Naive thymus-derived CD8-positive, alpha-beta T cell (primary cell): ENCODE results near the gene BAIAP3. TPM values are rescaled to one million over a fixed set of nuclear protein-coding genes. Genes with fewer than 3 reads are reported as not detected.
A peak's percentile ranks its signal among the peaks of the same experiment; 100 is the strongest.

ENCODE experiments used
- ATAC-seq, 2 donors: fragments of 150-1000 bp; cut with Tn5 transposase in 1 of 2; sonication (Bioruptor Pico), chemical (Tn5 transposase) in 1 of 2; 1 replicate in 1 of 2; 2 replicates in 1 of 2; pipeline ENCODE4 v1.10.0; 2021; ENCODE audit warnings: mild to moderate bottlenecking in 2 of 2, moderate library complexity in 2 of 2
- POLR2A ChIA-PET: fragments of 350-600 bp; sonication (Branson Sonifier 250); formaldehyde crosslinking; loops from one replicate; lab custom pipeline; 2021; ENCODE audit warnings: antibody characterized with exemption; lab: Charles Lee
- DNase-seq, 10 donors: peaks; one replicate each; pipeline versions ENCODE4 v3.0.0 to v3.0.0-alpha.2; 2020 to 2022
- H3K27ac Mint-ChIP-seq, 10 donors: one replicate each; pipeline ENCODE4 v1.8.0; 2020 to 2022; ENCODE audit warnings: mild to moderate bottlenecking in 10 of 10, mixed read lengths in 10 of 10, moderate library complexity in 4 of 10, inconsistent platforms in 1 of 10
- H3K27me3 Mint-ChIP-seq, 5 donors: one replicate each; pipeline ENCODE4 v1.8.0; 2021 to 2022; ENCODE audit warnings: mixed read lengths in 5 of 5
- H3K36me3 Mint-ChIP-seq, 3 donors: one replicate each; pipeline ENCODE4 v1.8.0; 2020 to 2022; ENCODE audit warnings: mixed read lengths in 3 of 3, mild to moderate bottlenecking in 2 of 3, inconsistent platforms in 1 of 3
- H3K4me1 Mint-ChIP-seq, 4 donors: one replicate each; pipeline ENCODE4 v1.8.0; 2021 to 2022; ENCODE audit warnings: mixed read lengths in 4 of 4
- H3K4me3 Mint-ChIP-seq, 10 donors: one replicate each; pipeline ENCODE4 v1.8.0; 2020 to 2022; ENCODE audit warnings: mild to moderate bottlenecking in 10 of 10, mixed read lengths in 10 of 10, moderate library complexity in 6 of 10, inconsistent platforms in 1 of 10
- H3K9me3 Mint-ChIP-seq, 9 donors: one replicate each; pipeline ENCODE4 v1.8.0; 2020 to 2022; ENCODE audit warnings: mixed read lengths in 9 of 9, mild to moderate bottlenecking in 3 of 9, inconsistent platforms in 1 of 9, moderate library complexity in 1 of 9
- polyA plus RNA-seq, 3 donors: library from polyadenylated mRNA; unstranded; fragments of 300-500 nt; fragmentation: Illumina TruSeq; gene quantifications; one replicate each; pipeline ENCODE4 v1.2.3, GENCODE V29; 2021
- total RNA-seq, 8 experiments: library from RNA in 2 of 8; stranded (reverse) in 2 of 8; gene quantifications; one replicate each; pipeline ENCODE4 v1.2.3 and lab custom pipeline; 2021 to 2026

BAIAP3 gene
- total and polyA plus RNA-seq, 5 experiments from 2014 or later, result 0.06 to 5.3 (median 1.5) TPM

DNA sequence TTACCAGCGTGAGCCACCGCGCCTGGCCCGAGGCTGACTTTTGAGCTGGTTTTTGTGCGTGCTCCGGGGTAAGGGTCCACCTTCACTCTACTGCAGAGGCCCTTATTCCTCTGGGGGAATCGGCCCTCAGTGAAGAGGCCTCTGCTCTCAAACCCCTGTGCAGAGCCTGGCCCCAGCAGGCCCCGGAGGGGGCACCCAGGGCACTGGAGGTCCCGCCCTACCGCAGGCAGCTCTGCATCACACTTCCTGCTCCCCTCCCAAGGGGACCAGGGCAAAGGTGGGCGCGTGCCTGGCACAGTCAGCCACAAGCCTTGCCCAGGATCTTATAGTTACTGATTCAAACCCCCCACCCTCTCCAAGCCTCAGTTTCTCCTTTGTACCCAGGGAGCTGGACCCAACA lies 27.6 kb upstream of the BAIAP3 start:
- H3K4me3 Mint-ChIP-seq, result peak overlapping the region; percentile 45 to 86 (median 68)
- no peak for ATAC-seq
- peak overlapping the region; percentile 80 to 98 (median 88) for H3K27ac Mint-ChIP-seq
- H3K36me3 Mint-ChIP-seq, result no peaks in the 10 kb centered on the region
- peak in 7 of 10 donors; percentile 17 to 70 (median 33) for DNase-seq
- no peaks in the 10 kb centered on the region for H3K9me3 Mint-ChIP-seq
- H3K27me3 Mint-ChIP-seq, result no peaks in the 10 kb centered on the region
- POLR2A ChIA-PET, result interaction anchor here (1.4 to 1.6 kb wide), 2 partner anchors 45 to 115 kb away, joined by 6 read pairs; partner anchors contain the start of gene UQCC4
- peaks cover 21 to 65% (median 48%) of the 10 kb centered on the region in 4 donors for H3K4me1 Mint-ChIP-seq

DNA sequence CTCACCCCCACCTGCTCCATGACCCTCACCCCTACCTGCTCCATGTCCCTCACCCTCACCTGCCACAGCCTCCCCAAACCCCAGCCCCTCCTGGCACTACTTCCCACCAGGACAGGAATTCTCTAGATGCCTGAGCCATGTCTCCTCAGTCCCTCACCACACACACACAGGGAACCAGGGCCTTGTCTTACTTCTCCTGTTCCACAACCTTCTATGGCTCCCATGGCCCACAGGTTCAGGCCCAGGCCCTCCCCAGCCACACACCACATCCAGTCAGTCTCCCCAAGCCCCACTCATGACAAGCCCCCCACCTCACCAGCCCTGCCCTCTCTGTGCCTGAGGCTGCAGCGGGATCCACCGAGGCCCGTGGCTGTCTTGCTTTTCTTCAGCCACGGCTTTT lies 27.1 kb upstream of the BAIAP3 start:
- no peak for ATAC-seq
- Mint-ChIP-seq H3K9me3 (no peaks in the 10 kb centered on the region), H3K4me1 (peaks cover 24 to 70% (median 52%) of the 10 kb centered on the region in 4 donors), H3K27ac (peak overlapping the region; percentile 80 to 98 (median 88)), H3K27me3 (no peaks in the 10 kb centered on the region), H3K36me3 (no peaks in the 10 kb centered on the region), H3K4me3 (peak overlapping the region; percentile 52 to 86 (median 68))
- DNase-seq, result no peak
- POLR2A ChIA-PET, result interaction anchor here (1.6 kb wide), 1 partner anchor 114 kb away, joined by 6 read pairs; the partner anchor contains the start of gene UQCC4

DNA sequence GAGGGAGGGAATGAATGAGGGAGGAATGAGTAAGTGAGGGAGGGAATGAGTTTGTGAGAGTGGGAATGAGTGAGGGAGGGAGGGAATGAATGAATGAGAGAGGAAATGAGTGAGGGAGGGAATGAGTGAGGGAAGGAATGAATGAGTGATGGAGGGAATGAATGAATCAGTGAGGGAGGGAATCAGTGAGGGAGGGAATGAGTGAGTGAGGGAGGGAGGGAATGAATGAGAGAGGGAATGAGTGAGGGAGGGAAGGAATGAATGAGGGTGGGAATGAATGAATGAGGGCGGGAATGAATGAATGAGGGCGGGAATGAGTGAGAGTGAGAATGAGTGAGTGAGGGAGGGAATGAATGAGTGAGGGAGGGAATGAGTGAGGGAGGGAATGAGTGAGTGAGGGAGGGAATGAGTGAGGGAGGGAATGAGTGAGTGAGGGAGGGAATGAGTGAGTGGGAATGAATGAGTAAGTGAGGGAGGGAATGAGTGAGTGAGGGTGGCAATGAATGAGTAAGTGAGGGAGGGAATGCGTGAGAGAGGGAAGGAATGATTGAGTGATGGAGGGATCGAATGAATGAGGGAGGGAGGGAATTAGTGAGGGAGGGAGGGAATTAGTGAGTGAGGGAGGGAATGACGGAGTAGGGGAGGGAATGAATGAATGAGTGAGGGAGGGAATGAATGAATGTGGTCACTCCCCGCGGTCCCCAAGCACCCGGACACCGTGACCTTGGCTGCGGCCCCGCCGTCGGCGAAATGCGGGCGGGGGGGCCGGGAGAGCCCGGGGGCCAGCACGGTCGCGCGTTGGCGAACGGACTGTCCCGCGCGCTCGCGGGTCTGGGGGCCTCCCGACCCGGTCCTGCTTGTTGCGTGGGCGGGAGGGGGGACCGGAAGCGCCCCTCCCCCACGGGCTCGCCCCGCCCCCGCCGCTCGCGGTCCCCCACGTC lies 25.1 kb upstream of the BAIAP3 start:
- peak overlapping the region; percentile 80 to 100 (median 100) for H3K27ac Mint-ChIP-seq
- DNase-seq (peak in 1 of 10 donors; percentile 19), ATAC-seq (no peak)
- peak overlapping the region; percentile 84 to 95 (median 89) for H3K4me3 Mint-ChIP-seq
- H3K36me3 Mint-ChIP-seq, result peaks cover 0 to 3% (median 0%) of the 10 kb centered on the region in 3 donors
- no peaks in the 10 kb centered on the region for H3K27me3 Mint-ChIP-seq
- H3K4me1 Mint-ChIP-seq, result peaks cover 23 to 75% (median 58%) of the 10 kb centered on the region in 4 donors
- POLR2A ChIA-PET, result interaction anchor here (0.6 to 1.8 kb wide), 16 partner anchors 9 to 613 kb away, joined by 3 to 17 read pairs (median 4); partner anchors contain the start of genes BAIAP3, MAPK8IP3, NUBP2 and SPSB3
- no peaks in the 10 kb centered on the region for H3K9me3 Mint-ChIP-seq

DNA sequence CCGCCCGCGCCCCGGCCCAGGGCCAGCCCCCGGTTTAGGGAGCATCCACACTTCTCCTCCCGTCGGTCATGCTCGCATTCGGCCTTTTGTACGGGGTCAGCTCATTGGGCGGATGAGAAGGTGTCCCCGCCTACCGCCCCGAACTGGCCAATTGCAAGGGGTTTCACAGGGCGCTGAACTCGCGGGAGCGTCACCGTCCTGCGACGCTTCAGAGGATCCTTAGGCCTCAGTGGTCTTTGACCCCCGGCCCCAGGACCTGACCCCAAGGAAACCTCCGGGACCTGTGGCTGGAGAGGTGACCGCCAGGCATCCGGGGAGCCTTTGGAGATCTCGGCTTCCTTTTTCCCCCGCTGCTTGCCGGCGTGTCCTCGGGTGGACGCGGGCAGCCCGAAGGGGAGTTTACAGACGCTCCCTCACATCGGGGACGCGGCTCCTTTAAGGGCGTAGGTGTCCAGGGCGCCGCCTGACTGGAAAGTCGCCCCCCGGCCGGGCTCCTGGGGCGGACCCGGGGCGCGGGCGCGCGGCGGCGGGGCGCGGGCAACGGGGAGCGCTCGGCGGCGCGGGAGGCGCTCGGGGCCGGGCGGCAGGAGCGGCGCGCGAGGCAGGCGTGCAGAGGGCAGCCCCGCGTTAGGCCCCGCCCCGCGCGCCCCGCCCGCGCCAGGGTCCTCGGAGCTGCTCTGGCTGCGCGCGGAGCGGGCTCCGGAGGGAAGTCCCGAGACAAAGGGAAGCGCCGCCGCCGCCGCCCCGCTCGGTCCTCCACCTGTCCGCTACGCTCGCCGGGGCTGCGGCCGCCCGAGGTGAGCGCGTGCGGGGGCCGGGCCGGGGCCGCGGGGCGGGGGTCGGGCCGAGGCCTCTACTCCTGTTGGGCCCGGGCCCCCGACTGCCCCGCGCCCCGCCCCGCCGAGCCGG lies 24.2 kb upstream of the BAIAP3 start, which contains the start of gene UBE2I:
Gene UBE2I, plus strand, starts transcription at position 660 of the 909 bp plus-strand sequence. CDS start 4,395 bp downstream, outside the sequence.
- peak within 1 kb of the TSS; percentile 98 to 100 (median 100) for H3K27ac Mint-ChIP-seq
- ATAC-seq (peak; percentile 67 to 68), DNase-seq (peak; percentile 90 to 100 (median 98))
- peaks cover 23 to 70% (median 59%) of the 10 kb centered on the region in 4 donors for H3K4me1 Mint-ChIP-seq
- H3K27me3 Mint-ChIP-seq, result no peaks in the 10 kb centered on the region
- POLR2A ChIA-PET, result interaction anchor here (0.6 to 1.8 kb wide), 23 partner anchors 8 to 846 kb away, joined by 3 to 17 read pairs (median 4); partner anchors contain the start of genes BAIAP3, MAPK8IP3, NUBP2 and SPSB3
- H3K4me3 Mint-ChIP-seq, result peak within 1 kb of the TSS; percentile 94 to 99 (median 98)
- peaks cover 0 to 10% (median 0%) of the 10 kb centered on the region in 3 donors for H3K36me3 Mint-ChIP-seq
- H3K9me3 Mint-ChIP-seq, result no peaks in the 10 kb centered on the region

DNA sequence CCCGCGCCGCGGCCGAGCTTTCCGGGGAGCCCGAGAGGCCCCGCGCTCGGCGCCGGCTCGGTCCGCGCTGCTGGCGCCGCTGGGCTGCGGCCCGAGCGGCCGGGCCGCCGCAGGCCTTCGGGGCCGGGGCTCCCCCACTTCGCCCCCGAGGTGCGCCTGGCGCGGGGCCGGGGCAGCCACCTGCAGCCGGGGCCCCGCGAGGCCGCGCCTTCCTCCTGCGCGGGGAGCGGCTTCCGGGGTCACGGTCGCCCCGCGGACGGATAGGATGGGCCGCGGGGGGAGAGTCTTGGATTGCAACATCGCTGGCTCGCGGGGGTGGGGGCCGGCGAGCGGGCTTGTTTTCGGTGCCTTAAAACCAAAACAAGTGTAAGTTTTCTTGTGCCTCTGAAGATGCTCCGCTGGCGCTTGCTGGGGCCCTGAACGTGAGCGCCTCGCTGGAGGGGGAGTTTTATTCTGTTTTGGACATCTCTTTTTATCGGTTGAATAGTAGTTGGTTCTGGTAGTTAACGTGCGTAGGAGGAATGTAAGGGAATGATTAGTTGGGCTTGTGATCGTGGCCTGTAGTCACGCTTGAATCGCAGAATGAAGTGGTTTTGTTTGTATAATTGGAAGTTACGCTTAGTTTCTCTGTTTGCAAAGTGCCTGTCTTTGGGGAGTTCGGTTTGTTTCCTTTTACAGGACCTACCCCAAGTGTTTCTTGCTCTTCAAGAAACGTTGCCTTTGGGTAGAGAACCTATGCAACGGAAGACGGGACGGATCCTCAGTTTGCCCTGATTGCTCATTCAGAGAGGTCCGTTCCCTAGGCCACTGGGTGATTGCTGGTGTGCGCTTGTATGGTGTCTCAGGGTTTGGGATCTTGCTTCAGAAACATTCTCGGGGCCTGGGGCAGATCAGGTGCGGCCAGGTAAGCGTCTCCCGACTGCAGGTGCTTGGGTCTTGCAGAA lies 23.3 kb upstream of the BAIAP3 start:
- POLR2A ChIA-PET, result interaction anchor here (0.6 to 1.8 kb wide), 13 partner anchors 9 to 845 kb away, joined by 3 to 17 read pairs (median 5); partner anchors contain the start of genes BAIAP3, TELO2, TRAF7 and UQCC4
- ATAC-seq (peak; percentile 24 to 54), DNase-seq (peak; percentile 44 to 71 (median 50))
- peak overlapping the region; percentile 94 to 99 (median 98) for H3K4me3 Mint-ChIP-seq
- H3K36me3 Mint-ChIP-seq, result peaks cover 0 to 19% (median 0%) of the 10 kb centered on the region in 3 donors
- peaks cover 21 to 69% (median 56%) of the 10 kb centered on the region in 4 donors for H3K4me1 Mint-ChIP-seq
- H3K27me3 Mint-ChIP-seq, result no peaks in the 10 kb centered on the region
- no peaks in the 10 kb centered on the region for H3K9me3 Mint-ChIP-seq
- H3K27ac Mint-ChIP-seq, result peak overlapping the region; percentile 94 to 98 (median 96)

DNA sequence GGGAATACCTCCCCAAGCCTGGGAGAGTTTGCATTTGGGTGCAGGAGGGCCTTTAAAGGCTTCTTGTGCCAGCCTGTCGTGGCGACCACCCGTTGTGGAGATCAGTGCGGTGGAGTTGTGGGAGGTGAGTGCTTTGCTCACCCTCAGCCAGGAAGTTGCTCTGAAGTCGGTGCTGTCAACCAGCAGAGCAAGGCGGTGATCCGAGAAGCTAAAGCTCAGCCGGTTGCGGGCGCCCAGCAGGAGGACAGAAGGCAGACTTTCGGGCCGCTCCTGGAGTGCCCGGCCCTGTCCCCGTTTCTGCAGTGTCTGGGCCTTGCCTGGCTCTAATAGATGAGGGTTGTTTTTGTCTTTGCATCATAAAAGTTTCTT lies 22.6 kb upstream of the BAIAP3 start:
- DNase-seq (peak in 6 of 10 donors; percentile 31 to 54 (median 40)), ATAC-seq (peak in 1 of 2 donors; percentile 11)
- Mint-ChIP-seq H3K27ac (peak overlapping the region; percentile 94 to 98 (median 96)), H3K4me1 (peaks cover 21 to 64% (median 54%) of the 10 kb centered on the region in 4 donors), H3K9me3 (no peaks in the 10 kb centered on the region), H3K36me3 (peaks cover 0 to 24% (median 0%) of the 10 kb centered on the region in 3 donors), H3K27me3 (no peaks in the 10 kb centered on the region), H3K4me3 (peak overlapping the region; percentile 94 to 99 (median 98))
- POLR2A ChIA-PET, result no interaction called here

DNA sequence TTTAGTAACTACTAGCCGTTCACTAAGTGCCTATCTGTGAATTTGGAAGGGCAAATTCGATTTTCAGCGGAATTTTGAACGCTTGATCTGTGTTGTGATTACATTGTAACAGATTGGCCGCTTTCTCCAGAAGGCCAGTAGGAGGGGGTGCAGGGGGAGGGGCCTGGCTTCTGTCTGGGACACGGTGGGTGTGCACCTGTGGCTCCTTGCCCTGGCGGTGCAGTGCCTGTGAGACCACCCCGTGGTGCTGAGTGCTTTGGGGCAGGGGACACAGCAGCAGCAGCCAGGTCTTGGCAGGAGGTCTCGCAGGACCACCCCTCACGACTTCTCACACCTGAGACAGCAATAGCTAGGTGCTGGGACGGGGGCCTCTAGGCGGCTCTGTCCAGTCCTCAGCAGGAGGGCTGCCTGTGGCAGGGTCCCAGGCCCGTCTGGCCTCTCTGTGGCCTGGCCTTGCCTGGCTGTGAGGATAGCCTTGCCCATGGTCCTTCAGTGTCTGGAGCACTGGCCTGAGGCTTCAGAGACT lies 22.2 kb upstream of the BAIAP3 start:
- POLR2A ChIA-PET, result interaction anchor here (0.6 kb wide), 1 partner anchor 9 kb away, joined by 3 read pairs; no protein-coding TSS in a partner anchor
- H3K9me3 Mint-ChIP-seq, result no peaks in the 10 kb centered on the region
- H3K4me1 Mint-ChIP-seq, result peaks cover 21 to 61% (median 50%) of the 10 kb centered on the region in 4 donors
- H3K4me3 Mint-ChIP-seq, result peak overlapping the region; percentile 94 to 99 (median 98)
- peak overlapping the region; percentile 94 to 98 (median 96) for H3K27ac Mint-ChIP-seq
- peaks cover 0 to 28% (median 0%) of the 10 kb centered on the region in 3 donors for H3K36me3 Mint-ChIP-seq
- ATAC-seq (no peak), DNase-seq (no peak)
- H3K27me3 Mint-ChIP-seq, result no peaks in the 10 kb centered on the region

DNA sequence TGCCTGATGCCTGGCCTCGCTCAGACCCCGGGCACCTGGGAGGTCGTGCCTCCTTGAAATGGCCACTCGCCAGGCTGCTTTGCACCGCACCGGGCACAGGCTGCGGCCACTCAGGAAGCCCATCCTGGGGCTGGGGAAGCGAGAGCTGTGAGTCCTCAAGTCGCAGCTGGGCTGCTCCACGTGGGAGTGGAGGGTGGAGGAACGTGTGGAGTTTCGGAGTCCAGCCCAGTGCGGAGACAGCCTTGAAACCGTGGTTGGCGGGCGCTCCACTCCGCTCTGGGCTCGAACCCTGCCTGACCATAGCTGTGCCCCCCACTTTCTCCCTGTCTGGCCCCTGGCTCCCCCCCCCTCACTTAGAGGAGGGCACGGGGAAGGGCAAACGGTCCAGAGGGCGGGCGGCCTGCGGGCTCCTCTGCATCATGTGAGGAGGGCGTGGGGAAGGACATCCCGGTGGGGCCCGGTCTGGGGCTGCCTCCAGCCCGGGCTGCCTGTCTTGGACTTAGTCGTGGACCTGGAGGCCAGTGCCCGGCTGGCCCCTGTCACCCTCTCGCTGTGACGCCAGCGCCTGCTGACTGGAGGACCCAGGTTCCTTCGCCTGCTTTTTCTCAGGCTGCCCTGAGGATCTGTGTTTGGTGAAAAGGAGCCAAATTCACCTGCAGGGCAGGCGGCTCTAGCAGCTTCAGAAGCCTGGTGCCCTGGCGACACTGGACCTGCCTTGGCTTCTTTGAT lies 21.5 kb upstream of the BAIAP3 start:
- POLR2A ChIA-PET, result interaction anchor here (0.6 to 1.2 kb wide), 3 partner anchors 8 to 39 kb away, joined by 3 read pairs; no protein-coding TSS in a partner anchor
- Mint-ChIP-seq H3K9me3 (no peaks in the 10 kb centered on the region), H3K4me3 (peak overlapping the region; percentile 94 to 99 (median 98)), H3K27ac (peak overlapping the region in 5 of 10 donors; percentile 11 to 97 (median 55)), H3K27me3 (no peaks in the 10 kb centered on the region), H3K4me1 (peaks cover 19 to 58% (median 44%) of the 10 kb centered on the region in 4 donors), H3K36me3 (peaks cover 0 to 34% (median 0%) of the 10 kb centered on the region in 3 donors)
- DNase-seq, result no peak
- no peak for ATAC-seq

DNA sequence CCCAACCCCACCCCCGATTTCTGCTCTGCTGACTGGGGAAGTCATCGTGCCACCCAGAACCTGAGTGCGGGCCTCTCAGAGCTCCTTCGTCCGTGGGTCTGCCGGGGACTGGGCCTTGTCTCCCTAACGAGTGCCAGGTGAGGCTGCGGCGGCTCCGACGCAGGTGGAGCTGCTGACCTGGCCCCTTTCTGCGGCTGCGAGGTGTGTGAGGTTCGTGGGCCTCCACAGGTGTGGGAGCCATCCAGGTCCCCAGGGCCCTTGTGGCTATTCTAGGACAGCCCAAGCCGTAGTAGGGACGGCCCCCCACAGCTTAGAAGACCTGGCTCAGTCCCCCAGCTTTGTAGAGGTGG lies 21.0 kb upstream of the BAIAP3 start:
- Mint-ChIP-seq H3K27ac (peak overlapping the region in 6 of 10 donors; percentile 11 to 67 (median 45)), H3K4me3 (peak overlapping the region; percentile 41 to 99 (median 74)), H3K9me3 (no peaks in the 10 kb centered on the region), H3K4me1 (peaks cover 19 to 53% (median 44%) of the 10 kb centered on the region in 4 donors), H3K27me3 (no peaks in the 10 kb centered on the region), H3K36me3 (peaks cover 0 to 40% (median 0%) of the 10 kb centered on the region in 3 donors)
- POLR2A ChIA-PET, result interaction anchor here (1.0 to 1.2 kb wide), 2 partner anchors 18 to 39 kb away, joined by 3 read pairs; no protein-coding TSS in a partner anchor
- ATAC-seq, result no peak
- no peak for DNase-seq

DNA sequence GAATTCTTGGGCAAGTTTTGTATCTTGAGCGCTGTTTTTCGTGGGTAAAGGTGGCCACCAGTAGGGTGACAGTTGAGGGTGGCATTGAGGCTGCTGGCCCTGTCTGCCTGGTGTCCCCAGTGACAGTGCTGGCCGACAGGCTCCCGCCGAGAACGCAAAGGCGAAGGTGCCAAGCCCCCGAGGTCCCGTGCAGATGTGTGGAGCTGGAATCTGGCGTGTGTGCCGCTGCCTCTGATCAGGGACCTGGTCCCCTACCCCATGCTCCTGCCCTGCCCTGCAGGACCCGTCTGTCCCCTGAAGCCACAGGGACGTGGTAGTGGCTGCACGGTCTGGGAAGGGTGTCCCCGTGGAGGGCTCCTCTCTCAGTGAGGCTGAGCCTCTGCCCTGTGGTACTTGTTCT lies 20.5 kb upstream of the BAIAP3 start:
- H3K4me3 Mint-ChIP-seq, result peak overlapping the region; percentile 56 to 99 (median 78)
- peaks cover 0 to 44% (median 0%) of the 10 kb centered on the region in 3 donors for H3K36me3 Mint-ChIP-seq
- H3K27ac Mint-ChIP-seq, result peak overlapping the region in 7 of 10 donors; percentile 8 to 71 (median 38)
- POLR2A ChIA-PET, result interaction anchor here (1.0 to 1.2 kb wide), 2 partner anchors 18 to 38 kb away, joined by 3 read pairs; no protein-coding TSS in a partner anchor
- DNase-seq (no peak), ATAC-seq (no peak)
- H3K4me1 Mint-ChIP-seq, result peaks cover 18 to 50% (median 44%) of the 10 kb centered on the region in 4 donors
- no peaks in the 10 kb centered on the region for H3K9me3 Mint-ChIP-seq
- no peaks in the 10 kb centered on the region for H3K27me3 Mint-ChIP-seq
